ENCODE data around the gene FSTL4.

DNA sequence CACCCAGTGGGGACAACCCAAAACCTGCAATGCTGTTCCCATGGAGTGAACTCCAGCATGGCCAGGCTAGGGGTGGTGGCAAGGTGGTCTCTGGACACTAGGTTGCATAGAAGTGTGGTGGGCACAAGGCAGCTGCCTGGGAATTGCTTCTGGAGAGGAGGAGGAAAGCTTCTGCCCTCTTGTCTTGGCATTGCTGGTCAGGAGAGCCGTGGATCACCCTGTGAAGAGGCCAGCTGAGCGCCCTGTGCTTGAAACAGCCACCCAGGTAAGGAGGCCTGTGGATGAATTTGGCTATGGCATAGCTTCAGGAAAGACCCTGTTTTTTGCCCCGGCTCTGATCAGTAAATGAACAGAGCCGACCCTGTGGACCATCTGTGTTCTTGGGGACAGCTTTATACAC lies 287.4 kb downstream of the FSTL4 start:
- TF ChIP-seq, protein P1, sequence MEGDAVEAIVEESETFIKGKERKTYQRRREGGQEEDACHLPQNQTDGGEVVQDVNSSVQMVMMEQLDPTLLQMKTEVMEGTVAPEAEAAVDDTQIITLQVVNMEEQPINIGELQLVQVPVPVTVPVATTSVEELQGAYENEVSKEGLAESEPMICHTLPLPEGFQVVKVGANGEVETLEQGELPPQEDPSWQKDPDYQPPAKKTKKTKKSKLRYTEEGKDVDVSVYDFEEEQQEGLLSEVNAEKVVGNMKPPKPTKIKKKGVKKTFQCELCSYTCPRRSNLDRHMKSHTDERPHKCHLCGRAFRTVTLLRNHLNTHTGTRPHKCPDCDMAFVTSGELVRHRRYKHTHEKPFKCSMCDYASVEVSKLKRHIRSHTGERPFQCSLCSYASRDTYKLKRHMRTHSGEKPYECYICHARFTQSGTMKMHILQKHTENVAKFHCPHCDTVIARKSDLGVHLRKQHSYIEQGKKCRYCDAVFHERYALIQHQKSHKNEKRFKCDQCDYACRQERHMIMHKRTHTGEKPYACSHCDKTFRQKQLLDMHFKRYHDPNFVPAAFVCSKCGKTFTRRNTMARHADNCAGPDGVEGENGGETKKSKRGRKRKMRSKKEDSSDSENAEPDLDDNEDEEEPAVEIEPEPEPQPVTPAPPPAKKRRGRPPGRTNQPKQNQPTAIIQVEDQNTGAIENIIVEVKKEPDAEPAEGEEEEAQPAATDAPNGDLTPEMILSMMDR (IDR thresholded peaks at IDR 0.05; ENCODE audit: low read length) = no peak
- TF ChIP-seq EZH2 (IDR thresholded peaks at IDR 0.05; ENCODE audit: borderline replicate concordance, low read length) = no peak
